SU-DHL-6 (cell line): Measurements from ENCODE around the gene CASP3.

Experiments
- CTCF ChIP-seq: fragments of 200-600 bp; sonication (generic); IDR thresholded peaks from one replicate; pipeline ENCODE4 v1.5.1; 2017; ENCODE audit warnings: antibody characterized with exemption, mild to moderate bottlenecking, low read length, moderate library complexity; ENCODE audit not compliant: insufficient read depth, poor library complexity, severe bottlenecking
- EZH2phosphoT487 ChIP-seq: fragments of 200-600 bp; sonication (generic), shearing (Covaris generic); conservative IDR thresholded peaks from 2 replicates; pipeline ENCODE4 v1.6.1; 2018; ENCODE audit warnings: mild to moderate bottlenecking, antibody characterized with exemption, low read length, moderate library complexity, mixed read lengths

- TF ChIP-seq CTCF (no peak), EZH2phosphoT487 (no peak)
These were observed 3.2 kb downstream of the CASP3 start for GRCh38 chr4:184645904-184646610.
